DMS153 treated with DMSO at 0.1 percent for 48 hours (cell line): Measurements from ENCODE around the gene INSR.
"Not testable (repeated sequence)": the region's sequence is repeated elsewhere in the genome, so short reads cannot be mapped to it uniquely, and the experiment has no call there.

Source experiments
- DNase-seq: peaks from one replicate; lab custom pipeline; 2025; ENCODE audit not compliant: unreplicated experiment; lab: John Stamatoyannopoulos, UW

INSR gene

DNA sequence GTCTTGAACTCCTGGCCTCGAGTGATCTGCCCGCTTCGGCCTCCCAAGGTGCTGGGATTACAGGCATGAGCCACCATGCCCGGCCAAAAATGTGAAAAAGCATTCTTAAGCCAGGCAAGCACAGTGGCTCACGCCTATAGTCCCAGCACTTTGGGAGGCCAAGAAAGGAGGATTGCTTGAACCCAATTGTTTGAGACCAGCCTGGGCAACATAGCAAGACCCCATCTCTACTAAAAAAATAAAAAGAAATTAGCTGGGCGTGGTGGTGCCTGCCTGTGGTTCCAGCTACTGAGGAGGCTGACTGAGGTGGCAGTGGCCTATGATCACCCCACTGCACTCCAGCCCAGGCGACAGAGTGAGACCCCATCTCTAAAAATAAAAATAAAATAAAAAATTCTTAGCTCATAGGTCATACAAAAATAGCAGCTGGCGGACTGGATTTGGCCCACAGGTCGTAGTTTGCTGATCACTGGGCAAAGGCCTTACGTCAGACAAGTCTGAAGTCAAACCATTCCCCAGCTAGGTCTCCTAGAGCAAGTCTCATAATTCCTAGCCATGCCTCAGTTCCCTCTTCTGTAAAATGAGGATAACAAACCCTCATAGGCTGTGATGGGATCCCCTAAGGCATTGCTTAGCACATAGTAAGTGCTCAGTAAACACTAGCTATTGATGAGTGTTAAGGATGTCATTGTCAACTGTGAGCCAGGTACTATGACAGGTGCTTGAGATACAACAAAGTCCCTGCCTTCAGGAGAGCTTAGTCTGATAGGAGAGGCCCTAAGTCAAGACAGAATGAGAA is 36.0 kb downstream of the INSR start:
- no peak for DNase-seq

DNA sequence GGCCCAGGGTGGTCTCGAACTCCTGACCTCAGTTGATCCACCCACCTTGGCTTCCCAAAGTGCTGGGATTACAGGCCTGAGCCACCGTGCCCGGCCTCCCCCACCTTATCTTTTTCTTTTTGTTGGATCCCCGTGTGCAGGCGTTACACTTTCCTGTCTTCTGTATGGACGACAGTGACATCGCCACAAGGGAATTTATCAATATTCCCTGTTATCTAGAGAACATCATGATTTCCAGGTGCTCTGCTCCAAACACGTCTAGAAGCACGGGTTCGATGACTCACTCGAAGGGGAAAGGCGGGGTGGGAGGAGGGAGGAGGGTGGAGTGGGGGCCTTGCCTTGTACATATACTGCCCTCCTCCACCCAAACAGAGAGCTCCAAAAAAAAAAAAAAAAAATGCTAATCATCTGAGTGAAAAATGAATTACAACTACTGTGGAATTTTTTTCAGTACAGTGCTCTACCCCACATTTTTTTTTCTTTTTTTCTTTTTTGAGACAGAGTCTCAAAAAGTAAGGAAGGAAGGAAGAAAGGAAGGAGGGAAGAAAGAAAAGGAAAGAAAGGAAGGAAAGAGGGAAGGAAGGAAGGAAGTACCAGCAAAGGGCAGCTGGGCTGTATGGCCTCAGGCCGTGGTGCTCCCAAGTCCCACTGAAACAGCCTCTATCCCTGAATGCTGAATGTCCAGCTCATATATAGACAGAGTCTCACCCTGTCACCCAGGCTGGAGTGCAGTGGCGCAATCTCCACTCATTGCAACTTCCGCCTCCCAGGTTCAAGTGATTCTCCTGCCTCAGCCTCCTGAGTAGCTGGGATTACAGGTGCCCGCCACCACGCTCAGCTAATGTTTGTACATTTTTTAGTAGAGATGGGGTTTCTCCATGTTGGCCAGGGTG is 36.8 kb downstream of the INSR start:
- no peak for DNase-seq

DNA sequence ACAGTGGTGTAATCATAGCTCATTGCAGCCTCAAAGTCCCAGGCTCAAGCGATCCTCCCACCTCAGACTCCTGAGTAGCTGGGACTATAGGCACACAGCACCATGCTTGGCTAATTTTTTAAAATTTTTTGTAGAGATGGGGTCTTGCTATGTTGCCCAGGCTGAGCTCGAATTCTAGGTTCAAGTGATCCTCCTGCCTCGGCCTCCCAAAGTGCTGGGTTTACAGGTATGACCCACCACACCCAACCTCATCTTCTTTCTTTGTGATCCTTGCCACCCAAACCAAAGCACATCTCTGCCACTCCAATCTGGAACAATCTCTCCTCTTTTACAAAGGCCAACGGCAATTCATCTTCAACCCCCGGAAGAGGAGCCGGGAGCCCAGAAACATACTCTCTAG is 38.6 kb downstream of the INSR start:
- DNase-seq: no peak

DNA sequence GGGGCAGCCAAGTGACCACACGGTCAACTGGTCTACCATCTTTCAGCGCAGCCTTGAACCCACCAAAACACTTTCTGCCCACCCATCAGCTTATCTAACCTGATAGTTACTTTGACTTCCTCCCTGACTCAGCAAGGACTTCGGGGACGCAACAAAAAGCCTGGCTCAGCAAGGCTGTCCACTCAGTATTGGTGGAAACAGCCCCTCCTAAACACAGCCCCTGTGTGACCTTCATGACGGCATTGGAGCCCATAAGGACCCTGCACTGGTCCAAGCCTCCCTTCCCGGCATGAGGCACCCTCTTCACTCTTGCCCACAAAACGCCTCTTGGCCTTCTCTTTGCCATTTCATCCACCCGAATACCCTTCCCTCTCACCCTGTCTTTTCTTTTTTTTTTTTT is 39.1 kb downstream of the INSR start:
- no peak for DNase-seq

DNA sequence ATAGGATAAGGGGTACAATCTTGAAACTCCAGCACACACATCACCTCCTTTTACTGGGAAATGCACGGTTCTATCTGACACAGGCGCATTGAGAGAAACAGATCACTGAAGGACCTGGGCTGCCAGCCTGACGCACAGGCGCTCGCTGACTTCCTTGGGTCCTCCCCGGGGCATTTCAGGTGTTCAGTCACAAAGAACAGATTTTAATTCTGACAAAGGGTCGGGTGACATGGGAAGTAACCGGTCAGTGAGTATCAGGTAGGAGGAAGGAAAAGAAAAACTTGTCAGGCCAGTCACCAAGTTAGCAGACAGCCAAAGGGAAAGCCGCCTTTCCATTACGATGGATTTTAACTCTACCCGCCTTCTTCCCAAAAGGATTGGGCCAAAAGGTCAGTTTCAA is 39.6 kb downstream of the INSR start:
- no peak for DNase-seq

DNA sequence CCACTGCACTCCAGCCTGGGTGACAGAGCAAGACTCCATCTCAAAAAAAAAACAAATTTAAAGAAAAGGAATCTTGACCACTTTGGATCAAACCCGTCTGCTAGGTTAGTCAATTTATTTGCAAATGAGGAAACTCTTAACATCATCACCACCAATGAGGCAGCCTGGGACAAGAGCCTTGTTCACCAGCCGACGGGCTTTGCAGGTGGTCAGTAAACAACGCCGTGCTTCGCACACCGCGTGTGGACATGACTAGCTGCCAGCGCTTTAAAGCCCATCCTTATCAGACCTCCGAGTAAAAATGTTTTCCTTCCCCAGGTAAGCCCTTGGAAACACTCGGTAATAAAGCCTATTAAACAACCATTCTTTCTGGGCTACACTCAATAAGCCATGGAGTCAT is 41.9 kb downstream of the INSR start:
- DNase-seq: no peak

DNA sequence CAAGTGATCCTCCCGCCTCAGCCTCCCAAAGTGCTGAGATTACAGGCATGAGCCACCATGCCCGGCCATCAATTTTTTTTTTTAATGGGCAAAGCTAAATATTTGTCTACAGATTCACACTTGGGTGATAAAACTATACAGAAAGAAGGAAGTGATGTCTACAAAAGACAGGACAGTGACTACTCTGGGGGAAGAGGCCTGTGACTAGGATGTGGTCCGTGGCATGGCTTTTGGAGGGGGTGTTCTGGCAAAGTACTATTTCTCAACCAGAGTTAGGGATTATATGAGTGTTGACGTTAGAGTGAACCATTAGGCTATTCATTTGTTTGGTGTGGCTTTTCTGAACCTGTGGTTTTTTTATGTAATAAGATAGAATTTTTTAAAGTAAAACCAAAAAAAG is 42.7 kb downstream of the INSR start:
- DNase-seq: no peak

DNA sequence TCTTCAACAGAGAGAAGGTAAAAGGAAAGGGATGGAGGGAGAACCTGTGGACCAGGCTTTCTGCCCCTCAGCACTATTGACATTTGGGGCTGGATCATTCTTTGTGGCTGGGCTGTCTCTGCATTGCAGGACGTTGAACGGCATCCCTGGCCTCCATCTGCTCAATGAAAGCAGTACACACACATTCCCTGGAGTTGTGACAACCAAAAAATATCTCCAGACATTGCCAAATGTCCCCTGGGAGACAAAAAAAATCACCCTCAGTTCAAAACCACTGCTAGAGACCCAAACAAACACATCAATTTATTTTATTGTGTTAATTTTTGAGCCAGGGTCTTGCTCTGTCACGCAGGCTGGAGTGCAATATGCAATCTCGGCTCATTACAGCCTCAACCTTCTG is 43.3 kb downstream of the INSR start:
- no peak for DNase-seq

DNA sequence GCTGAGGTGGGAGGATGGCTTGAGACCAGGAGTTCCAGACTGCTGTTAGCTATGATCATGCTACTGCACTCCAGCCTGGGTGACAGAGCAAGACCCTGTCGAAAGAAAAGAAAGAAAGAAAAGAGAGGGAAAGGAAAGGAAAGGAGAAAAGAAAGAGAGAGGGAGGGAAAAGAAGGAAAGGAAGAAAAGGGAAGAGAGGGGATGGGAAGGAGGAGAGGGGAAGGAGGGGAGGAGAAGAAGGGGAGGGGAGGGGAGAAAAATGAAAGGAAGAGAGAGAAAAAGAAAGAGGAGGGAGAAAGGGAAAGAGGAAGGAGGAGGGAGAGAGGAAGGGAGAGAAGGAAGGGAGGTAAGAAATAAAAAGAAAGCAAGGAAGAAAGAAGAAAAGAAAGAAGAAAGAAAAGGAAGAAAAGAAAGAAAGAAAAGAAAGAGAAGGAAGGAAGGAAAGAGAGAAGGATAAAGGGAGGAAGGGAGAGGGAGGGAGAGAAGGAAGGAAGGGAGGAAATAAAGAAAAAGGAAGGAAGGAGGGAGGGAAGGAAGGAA is 44.1 kb downstream of the INSR start:
- no peak for DNase-seq

DNA sequence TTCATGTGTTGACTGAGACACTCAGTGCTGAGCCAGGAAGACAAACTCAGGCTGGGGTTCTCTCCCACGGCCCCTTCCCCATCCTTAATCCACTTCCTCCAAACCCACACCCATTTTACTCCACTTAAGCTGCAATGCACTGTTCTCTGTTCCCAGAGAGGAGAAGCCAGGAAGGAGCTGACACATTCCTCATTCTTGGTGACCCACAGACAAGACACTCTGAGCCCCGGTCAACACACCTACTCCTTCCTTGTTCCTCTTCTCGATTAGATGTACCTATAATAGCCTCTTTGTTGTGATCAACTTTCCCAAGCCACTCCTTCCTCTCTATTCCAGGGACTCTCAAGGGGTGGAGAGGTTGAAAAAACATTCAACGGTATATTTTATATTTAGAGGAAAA is 47.1 kb downstream of the INSR start:
- no peak for DNase-seq

DNA sequence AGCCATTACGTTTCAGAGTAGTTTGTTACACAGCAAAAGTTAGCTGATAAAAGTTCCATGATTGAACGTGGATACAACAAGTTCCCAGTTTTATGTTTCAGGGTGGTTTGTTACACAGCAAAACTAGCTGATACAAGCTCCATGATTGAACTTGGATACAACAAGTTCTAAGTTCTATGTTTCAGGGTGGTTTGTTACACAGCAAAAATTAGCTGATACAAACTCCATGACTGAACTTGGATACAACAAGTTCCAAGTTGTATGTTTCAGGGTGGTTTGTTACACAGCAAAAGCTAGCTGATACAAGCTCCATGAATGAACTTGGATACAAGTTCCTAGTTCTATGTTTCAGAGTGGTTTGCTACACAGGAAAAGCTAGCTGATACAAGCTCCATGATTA is 47.6 kb downstream of the INSR start:
- DNase-seq: no peak

DNA sequence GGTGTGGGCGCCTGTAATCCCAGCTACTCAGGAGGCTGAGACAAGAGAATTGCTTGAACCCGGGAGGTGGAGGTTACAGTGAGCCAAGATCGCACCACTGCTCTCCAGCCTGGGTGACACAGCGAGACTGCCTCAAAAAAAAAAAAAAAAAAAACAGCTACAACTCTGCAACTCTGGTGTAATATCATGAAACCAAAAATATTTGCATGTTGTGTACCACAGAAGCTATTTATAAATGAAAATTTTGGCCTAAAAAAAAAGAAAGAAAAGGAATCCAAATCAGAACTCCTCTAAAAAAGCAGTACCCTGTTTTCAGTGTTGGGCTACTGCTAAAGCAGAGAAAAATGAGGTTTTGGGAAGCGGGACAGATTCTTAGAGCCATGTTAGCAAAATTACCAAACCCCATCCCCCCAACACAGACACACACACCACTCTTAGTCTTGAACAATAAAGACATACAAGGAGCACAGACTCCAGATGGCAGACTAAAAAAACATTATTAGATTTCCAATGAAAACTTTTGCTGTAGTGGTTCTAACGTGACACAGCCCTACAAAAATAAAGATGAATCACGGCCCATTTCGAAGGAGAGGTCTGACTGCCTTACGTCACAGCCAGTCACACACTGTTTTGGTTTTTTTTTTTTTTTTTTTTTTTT is 51.5 kb downstream of the INSR start:
- DNase-seq: no peak

DNA sequence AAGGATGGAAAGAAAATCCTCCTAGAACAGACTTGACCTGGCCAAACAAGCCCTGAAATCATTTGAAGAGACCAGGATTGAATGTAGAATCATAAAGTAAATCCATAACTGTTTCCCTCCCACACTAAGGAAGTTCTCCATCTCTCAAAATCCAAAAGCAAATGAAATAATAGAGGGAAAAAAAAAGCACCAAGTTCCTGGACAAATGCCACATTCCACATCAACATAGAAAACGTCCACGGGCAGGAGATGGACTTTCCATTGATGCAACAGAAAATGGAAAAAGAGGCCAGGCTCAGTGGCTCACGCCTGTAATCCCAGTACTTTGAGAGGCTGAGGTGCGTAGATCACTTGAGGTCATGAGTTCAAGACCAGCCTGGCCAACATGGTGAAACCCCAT is 56.2 kb downstream of the INSR start:
- DNase-seq: no peak

DNA sequence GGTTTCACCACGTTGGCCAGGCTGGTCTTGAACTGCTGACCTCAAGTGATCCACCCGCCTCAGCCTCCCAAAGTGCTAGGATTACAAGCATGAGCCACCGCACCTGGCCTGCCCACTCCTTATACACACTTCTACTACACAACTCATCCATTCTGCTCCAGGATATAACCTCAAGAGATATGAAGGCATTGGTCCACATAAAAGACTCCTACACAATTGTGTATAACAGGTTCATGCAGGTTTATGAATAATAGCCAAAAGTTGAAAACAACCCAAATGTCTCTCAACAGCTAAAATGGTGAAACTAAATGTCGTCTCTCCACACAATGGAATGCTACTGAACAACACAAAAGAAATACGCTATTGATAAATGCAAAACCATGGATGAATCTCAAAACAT is 58.1 kb downstream of the INSR start:
- no peak for DNase-seq

DNA sequence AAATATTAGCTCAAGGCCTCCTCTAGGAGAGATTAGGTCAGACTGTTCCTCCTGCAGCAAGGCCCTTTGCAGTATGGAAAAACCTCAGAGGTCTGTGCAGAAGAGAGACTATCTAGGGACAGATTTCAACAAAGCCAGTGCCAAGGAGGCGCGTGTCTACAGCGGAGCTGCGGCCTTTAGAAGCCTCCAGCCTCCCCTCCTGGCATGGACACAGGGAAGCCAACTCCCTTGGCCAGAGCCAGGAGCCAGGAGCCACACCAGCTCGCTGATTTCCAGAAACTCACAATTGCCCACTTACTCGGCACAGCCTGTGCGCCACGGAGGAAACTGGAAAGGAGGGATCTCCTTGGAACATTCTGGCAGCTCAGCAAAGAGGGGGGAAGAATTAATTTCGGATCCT is 63.4 kb downstream of the INSR start:
- no peak for DNase-seq

DNA sequence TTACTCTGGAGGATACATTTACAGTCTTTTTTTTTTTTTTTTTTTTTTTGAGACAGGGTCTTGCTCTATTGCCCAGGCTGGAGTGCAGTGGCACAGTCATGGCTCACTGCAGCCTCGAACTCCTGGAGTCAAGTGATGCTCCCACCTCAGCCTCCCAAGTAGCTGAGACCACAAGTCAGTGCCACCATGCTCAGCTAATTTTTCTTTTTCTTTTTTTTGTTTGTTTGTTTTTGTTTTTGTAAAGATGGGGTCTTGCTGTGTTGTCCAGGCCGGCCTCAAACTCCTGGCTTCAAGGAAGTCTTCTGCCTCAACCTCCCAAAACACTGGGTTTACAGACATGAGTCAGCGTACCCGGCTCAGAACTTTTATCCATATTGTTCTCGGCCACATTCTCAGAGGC is 64.5 kb downstream of the INSR start:
- no peak for DNase-seq

DNA sequence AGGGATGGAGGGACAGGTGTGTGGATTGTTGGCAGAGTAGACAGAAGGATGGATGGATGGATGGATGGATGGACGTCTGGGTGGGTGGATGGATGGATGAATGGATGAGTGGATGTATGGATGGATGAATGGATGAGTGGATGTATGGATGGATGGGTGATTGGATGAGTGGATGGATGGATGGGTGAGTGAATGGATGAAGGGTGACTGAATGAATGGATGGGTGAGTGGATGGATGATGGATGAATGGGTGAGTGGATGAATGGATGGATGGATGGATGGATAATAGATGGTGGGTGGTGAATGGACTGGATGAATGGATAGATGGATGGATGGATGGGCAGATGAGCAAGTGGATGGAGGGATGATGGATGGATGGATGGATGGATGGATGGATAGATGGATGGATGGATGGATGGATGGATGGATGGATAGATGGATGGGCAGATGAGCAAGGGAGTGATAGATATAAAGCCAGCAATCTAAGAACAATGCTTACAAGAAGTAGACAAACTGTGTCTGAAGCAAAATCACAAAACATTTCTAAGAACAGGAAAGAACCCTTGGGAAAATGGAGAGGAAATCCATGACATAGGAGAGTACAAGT is 65.2 kb downstream of the INSR start:
- DNase-seq: no peak

DNA sequence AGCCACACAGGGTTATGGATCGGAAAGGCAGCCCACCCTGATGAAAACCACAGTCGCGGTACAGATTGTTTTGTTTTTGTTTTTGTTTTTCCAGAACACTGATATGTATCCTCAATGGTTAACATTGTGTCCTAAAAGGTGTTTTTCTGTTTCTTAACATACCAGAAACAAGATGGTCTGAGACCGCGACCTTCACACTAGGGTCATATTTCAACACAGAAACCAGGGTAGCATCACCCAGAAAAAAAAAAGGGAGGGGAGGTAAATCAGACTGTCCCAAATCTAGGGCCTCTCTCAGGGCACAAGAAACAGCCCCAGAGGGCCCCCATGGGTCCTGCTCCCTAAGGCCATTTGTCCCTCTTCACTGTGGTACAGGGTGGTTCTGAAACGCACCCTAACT is 66.5 kb downstream of the INSR start:
- no peak for DNase-seq

DNA sequence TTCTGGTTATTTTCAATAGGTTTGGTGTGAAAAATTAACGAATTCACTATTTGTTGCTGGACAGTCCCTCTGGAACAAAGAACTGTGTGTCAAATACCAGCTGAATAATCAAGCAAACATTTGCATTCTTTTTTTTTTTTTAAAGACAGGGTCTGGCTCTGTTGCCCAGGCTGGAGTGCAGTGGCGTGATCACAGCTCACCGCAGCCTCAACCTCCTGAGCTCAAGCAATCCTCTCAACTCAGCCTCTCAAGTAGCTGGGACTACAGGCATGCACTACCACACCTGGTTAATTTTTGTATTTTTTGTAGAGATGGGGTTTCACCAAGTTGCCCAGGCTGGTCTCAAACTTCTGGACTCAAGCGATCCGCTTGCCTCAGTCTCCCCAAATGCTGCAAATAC is 67.1 kb downstream of the INSR start:
- DNase-seq: not testable (repeated sequence)

DNA sequence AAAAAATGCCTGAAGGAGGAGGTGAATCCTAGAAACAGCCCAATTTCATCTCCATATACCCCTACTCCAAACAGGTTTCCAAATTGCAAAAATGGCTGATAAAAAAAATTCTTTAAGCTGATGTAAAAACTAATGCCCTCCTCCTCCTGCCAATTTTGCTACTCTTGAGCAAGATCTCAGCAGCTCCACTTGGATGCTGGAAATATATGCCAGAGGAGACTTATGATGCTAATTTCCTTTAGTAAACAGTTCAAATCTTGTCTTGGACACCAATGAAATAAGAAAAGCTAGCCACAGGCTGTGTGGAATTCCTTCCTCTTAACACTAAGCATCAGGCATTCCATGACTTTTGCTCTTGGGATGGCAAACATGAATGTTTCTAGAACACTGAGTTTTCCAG is 67.5 kb downstream of the INSR start:
- DNase-seq: no peak

DNA sequence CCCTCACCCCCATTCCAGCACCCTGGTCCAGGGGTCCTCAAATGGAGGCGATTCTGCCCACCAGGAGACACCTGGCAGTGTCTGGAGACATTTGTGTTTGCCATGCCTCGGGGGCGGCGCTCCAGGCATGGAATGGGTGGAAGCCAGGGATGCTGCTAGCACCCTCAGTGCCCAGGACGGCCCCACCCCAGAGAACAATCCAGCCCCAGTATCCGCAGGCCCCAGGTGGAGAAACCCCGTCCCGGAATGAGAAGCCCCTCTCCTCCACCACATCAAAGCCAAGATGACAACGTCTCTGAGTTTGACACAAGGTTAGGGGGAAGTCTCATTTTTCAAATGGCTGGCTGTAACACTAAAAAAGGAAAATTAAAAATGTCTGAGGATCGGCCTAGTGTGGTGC is 68.5 kb downstream of the INSR start:
- no peak for DNase-seq
